Loucy (cell line): Measurements from ENCODE around the gene GOLGA8B.

Experiments
- H2AFZ ChIP-seq: fragments of 200-600 bp; sonication (generic); 2 replicates; pipeline ENCODE4 v1.6.0; 2016; ENCODE audit warnings: antibody characterized with exemption, mild to moderate bottlenecking, low read length, moderate library complexity
- H3F3A ChIP-seq: fragments of 200-600 bp; 2 replicates; pipeline ENCODE4 v1.6.0; 2016; ENCODE audit warnings: antibody characterized with exemption, low read depth, mild to moderate bottlenecking
- H3K27me3 ChIP-seq: fragments of 200-600 bp; sonication (generic); 2 replicates; pipeline ENCODE4 v1.6.1; 2014; ENCODE audit warnings: low read length, mild to moderate bottlenecking; ENCODE audit not compliant: insufficient read depth, poor library complexity, severe bottlenecking
- H3K36me3 ChIP-seq: fragments of 200-600 bp; sonication (generic); 2 replicates; pipeline ENCODE4 v1.6.1; 2016; ENCODE audit warnings: low read length; ENCODE audit not compliant: insufficient read depth
- H3K4me1 ChIP-seq: fragments of 200-600 bp; sonication (generic); 2 replicates; pipeline ENCODE4 v1.5.1; 2014; ENCODE audit warnings: low read length, mild to moderate bottlenecking; ENCODE audit not compliant: insufficient read depth, poor library complexity, severe bottlenecking
- H3K4me2 ChIP-seq: fragments of 200-600 bp; sonication (generic); 2 replicates; pipeline ENCODE4 v1.6.0; 2014; ENCODE audit warnings: antibody characterized with exemption, low read length, low read depth, mild to moderate bottlenecking; ENCODE audit not compliant: poor library complexity, severe bottlenecking
- H3K4me3 ChIP-seq: fragments of 200-600 bp; sonication (generic); 2 replicates; pipeline ENCODE4 v1.5.1; 2014; ENCODE audit warnings: low read length, mild to moderate bottlenecking, mixed read lengths; ENCODE audit not compliant: poor library complexity, severe bottlenecking
- H3K79me2 ChIP-seq: fragments of 200-600 bp; sonication (generic); 2 replicates; pipeline ENCODE4 v1.6.1; 2014; ENCODE audit warnings: low read length; ENCODE audit not compliant: insufficient read depth
- H3K9ac ChIP-seq: fragments of 200-600 bp; sonication (generic); 2 replicates; pipeline ENCODE4 v1.6.0; 2014; ENCODE audit warnings: mild to moderate bottlenecking, low read depth, low read length, moderate library complexity; ENCODE audit not compliant: poor library complexity, severe bottlenecking
- H3K9me2 ChIP-seq: fragments of 200-600 bp; sonication (generic); replicated peaks from 2 replicates; pipeline ENCODE4 v1.6.1; 2016; ENCODE audit warnings: low read depth, low read length, mixed read lengths
- H3K9me3 ChIP-seq: fragments of 200-600 bp; sonication (generic); 2 replicates; pipeline ENCODE4 v1.6.1; 2014; ENCODE audit warnings: mild to moderate bottlenecking, antibody characterized with exemption, low read length, low read depth; ENCODE audit not compliant: insufficient read depth
- H4K20me1 ChIP-seq: fragments of 200-600 bp; sonication (generic); 2 replicates; pipeline ENCODE4 v1.6.0; 2014; ENCODE audit warnings: antibody characterized with exemption, low read length, mild to moderate bottlenecking; ENCODE audit not compliant: insufficient read depth, poor library complexity, severe bottlenecking
- CTCF ChIP-seq: fragments of 200-600 bp; sonication (generic); conservative IDR thresholded peaks from 2 replicates; pipeline ENCODE4 v1.5.1; 2014; ENCODE audit warnings: mild to moderate bottlenecking, antibody characterized with exemption, low read length
- EZH2phosphoT487 ChIP-seq: fragments of 200-600 bp; IDR thresholded peaks from 2 replicates; pipeline ENCODE4 v1.6.1; 2018; ENCODE audit warnings: antibody characterized with exemption, mild to moderate bottlenecking, moderate library complexity, borderline replicate concordance

The GOLGA8B gene

DNA sequence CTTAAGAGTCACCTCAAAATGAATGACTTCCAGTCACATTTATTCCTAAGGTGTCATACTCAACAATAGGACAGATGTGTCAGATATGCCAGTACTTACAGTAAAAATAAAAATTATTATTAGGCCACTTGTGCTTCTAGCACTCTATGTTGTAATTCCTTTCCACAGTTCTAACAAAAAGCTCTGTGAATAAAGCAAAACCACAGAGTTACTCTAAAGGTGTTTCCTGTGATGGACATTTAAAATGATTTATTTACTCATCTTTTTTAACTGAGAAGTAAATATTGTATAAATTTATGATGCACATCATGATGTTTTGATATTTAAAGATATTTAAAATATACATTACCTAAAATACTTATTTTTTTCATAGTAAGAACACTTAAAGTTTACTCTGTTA is 13.9 kb upstream of the GOLGA8B start:
- no peaks in the 10 kb centered on the region for H3K9me3 ChIP-seq
- H3K4me3 ChIP-seq: no peak overlapping the region
- H4K20me1 ChIP-seq: no peaks in the 10 kb centered on the region
- H2AFZ ChIP-seq: no peak overlapping the region
- TF ChIP-seq CTCF (no peak), EZH2phosphoT487 (no peak)
- H3K9me2 ChIP-seq: no peaks in the 10 kb centered on the region
- no peak overlapping the region for H3K4me2 ChIP-seq
- peaks cover 5% of the 10 kb centered on the region for H3K4me1 ChIP-seq
- H3K36me3 ChIP-seq: no peaks in the 10 kb centered on the region
- no peaks in the 10 kb centered on the region for H3K27me3 ChIP-seq
- no peaks in the 10 kb centered on the region for H3K79me2 ChIP-seq
- H3K9ac ChIP-seq: no peak overlapping the region
- no peaks in the 10 kb centered on the region for H3F3A ChIP-seq

GRCh38 chr15:34594361-34594760 is 10.9 kb upstream of the GOLGA8B start:
- no peaks in the 10 kb centered on the region for H3K79me2 ChIP-seq
- peaks cover 5% of the 10 kb centered on the region for H3K4me1 ChIP-seq
- H3K4me2 ChIP-seq: no peak overlapping the region
- no peaks in the 10 kb centered on the region for H3K27me3 ChIP-seq
- no peaks in the 10 kb centered on the region for H3F3A ChIP-seq
- no peaks in the 10 kb centered on the region for H3K36me3 ChIP-seq
- H2AFZ ChIP-seq: peak overlapping the region; percentile 52; the same call in 1 of the 2 replicates
- no peak overlapping the region for H3K4me3 ChIP-seq
- TF ChIP-seq CTCF (no peak), EZH2phosphoT487 (no peak)
- no peaks in the 10 kb centered on the region for H3K9me2 ChIP-seq
- no peaks in the 10 kb centered on the region for H4K20me1 ChIP-seq
- H3K9me3 ChIP-seq: no peaks in the 10 kb centered on the region
- H3K9ac ChIP-seq: no peak overlapping the region

GRCh38 chr15:34591306-34591705 is 7.9 kb upstream of the GOLGA8B start:
- Histone ChIP-seq H2AFZ (no peak overlapping the region), H3K9me2 (no peaks in the 10 kb centered on the region), H3K4me2 (no peak overlapping the region), H3K4me1 (no peaks in the 10 kb centered on the region), H3F3A (no peaks in the 10 kb centered on the region), H3K36me3 (no peaks in the 10 kb centered on the region), H4K20me1 (no peaks in the 10 kb centered on the region), H3K9ac (no peak overlapping the region), H3K4me3 (no peak overlapping the region), H3K27me3 (no peaks in the 10 kb centered on the region), H3K9me3 (no peaks in the 10 kb centered on the region), H3K79me2 (no peaks in the 10 kb centered on the region)
- TF ChIP-seq CTCF (no peak), EZH2phosphoT487 (no peak)
